Omental fat pad (tissue), 4 donors: ENCODE data around the gene CDX1. TPM values are rescaled to one million over a fixed set of nuclear protein-coding genes. Genes with fewer than 3 reads are reported as not detected.

ENCODE experiments used
- ATAC-seq: fragments of 150-250 bp; one replicate; pipeline ENCODE4 v1.9.1; 2016; ENCODE audit warnings: mild to moderate bottlenecking, moderate library complexity; ENCODE audit not compliant: low FRiP score
- DNase-seq: peaks from one replicate; pipeline ENCODE4 v3.0.0-alpha.2; 2019; ENCODE audit warnings: low spot score
- CTCF ChIP-seq, 3 donors: fragments of 450-650 bp; IDR thresholded peaks; one replicate each; pipeline ENCODE4 v1.5.1; 2016 to 2017; ENCODE audit warnings: antibody characterized with exemption in 3 of 3, mild to moderate bottlenecking in 3 of 3, moderate library complexity in 2 of 3
- total RNA-seq, 4 donors: library from RNA; depleted of rRNA; stranded (reverse); fragments of >200 nt; gene quantifications; one replicate each; pipeline ENCODE4 v1.1.0, GENCODE V29; 2016

The CDX1 gene
- total RNA-seq, 4 donors from 2014 or later, result not detected

GRCh38 chr5:150188146-150188842, 21.7 kb downstream of the CDX1 start:
- ATAC-seq (no peak), DNase-seq (no peak)
- no peak for TF ChIP-seq CTCF (IDR thresholded peaks at IDR 0.05)

GRCh38 chr5:150189326-150189725, 22.7 kb downstream of the CDX1 start:
- ATAC-seq (no peak), DNase-seq (no peak)
- no peak for TF ChIP-seq CTCF (IDR thresholded peaks at IDR 0.05)

- no peak for TF ChIP-seq CTCF (IDR thresholded peaks at IDR 0.05)
- ATAC-seq (no peak), DNase-seq (no peak)
These were observed 23.3 kb downstream of the CDX1 start, which contains the start of gene SLC6A7 for GRCh38 chr5:150189728-150190502. Gene SLC6A7 (plus strand): TSS chr5:150190062. CDS start chr5:150190328, 266 bp downstream.

- TF ChIP-seq CTCF (IDR thresholded peaks at IDR 0.05), result no peak
- no peak for ATAC-seq
- DNase-seq, result no peak
These were observed 24.0 kb downstream of the CDX1 start for GRCh38 chr5:150190503-150190979.

GRCh38 chr5:150190987-150191386, 24.4 kb downstream of the CDX1 start:
- ATAC-seq, result no peak
- DNase-seq, result no peak
- no peak for TF ChIP-seq CTCF (IDR thresholded peaks at IDR 0.05)

GRCh38 chr5:150192462-150192861, 25.9 kb downstream of the CDX1 start:
- ATAC-seq (no peak), DNase-seq (no peak)
- TF ChIP-seq CTCF (IDR thresholded peaks at IDR 0.05), result no peak
